HepG2 (cell line): ENCODE results near the gene TMPRSS7. TPM values are rescaled to one million over a fixed set of nuclear protein-coding genes. Genes with fewer than 3 reads are reported as not detected.

Experiments used
- ARID5B ChIP-seq: IDR thresholded peaks from 2 replicates; pipeline ENCODE4 v1.4.0; 2020; ENCODE audit warnings: mild to moderate bottlenecking, missing genetic modification reagents
- ATF3 ChIP-seq: sonication (generic); formaldehyde crosslinking; IDR thresholded peaks from 2 replicates; pipeline ENCODE4 v1.4.0; 2020; ENCODE audit warnings: missing genetic modification reagents
- EP300 ChIP-seq, 3 experiments: sonication (generic) in 1 of 3; formaldehyde crosslinking in 1 of 3; IDR thresholded peaks; 2 replicates each; pipeline versions ENCODE4 v1.5.1 to v1.6.1; 2011 to 2020; ENCODE audit warnings: low read depth in 2 of 3, low read length in 2 of 3, borderline replicate concordance in 1 of 3, improper control_type of control experiment in 1 of 3, mild to moderate bottlenecking in 1 of 3, missing genetic modification reagents in 1 of 3, moderate library complexity in 1 of 3
- FOSL2 ChIP-seq: sonication (generic); formaldehyde crosslinking; IDR thresholded peaks from 2 replicates; pipeline ENCODE4 v1.4.0; 2020; ENCODE audit warnings: missing genetic modification reagents
- MAX ChIP-seq: IDR thresholded peaks from 2 replicates; pipeline ENCODE4 v1.6.1; 2012; ENCODE audit warnings: inconsistent platforms
- MEF2D ChIP-seq: sonication (generic); formaldehyde crosslinking; IDR thresholded peaks from 2 replicates; pipeline ENCODE4 v1.5.1; 2020; ENCODE audit warnings: mild to moderate bottlenecking, missing genetic modification reagents
- MNT ChIP-seq: fragments of 450-650 bp; IDR thresholded peaks from 2 replicates; pipeline ENCODE4 v1.6.1; 2016
- RXRB ChIP-seq: IDR thresholded peaks from 2 replicates; pipeline ENCODE4 v1.6.1; 2016; ENCODE audit warnings: borderline replicate concordance, missing genetic modification reagents, missing compliant biosample characterization
- SAP130 ChIP-seq: IDR thresholded peaks from 2 replicates; pipeline ENCODE4 v1.6.1; 2016; ENCODE audit warnings: low read depth
- SOX13 ChIP-seq, 3 experiments: fragments of 450-650 bp in 1 of 3; sonication (generic) in 1 of 3; formaldehyde crosslinking in 1 of 3; IDR thresholded peaks in 2 of 3; conservative IDR thresholded peaks in 1 of 3; 2 replicates each; pipeline versions ENCODE4 v1.5.0 to v1.6.1; 2016 to 2020; ENCODE audit warnings: antibody characterized with exemption in 1 of 3, mild to moderate bottlenecking in 1 of 3, missing compliant biosample characterization in 1 of 3, missing genetic modification reagents in 1 of 3, moderate library complexity in 1 of 3
- TCF7L2 ChIP-seq: IDR thresholded peaks from 2 replicates; pipeline ENCODE4 v1.6.1; 2011; ENCODE audit warnings: mild to moderate bottlenecking, low read depth, low read length, moderate library complexity
- TEAD3 ChIP-seq: optimal IDR thresholded peaks from 2 replicates; pipeline ENCODE3; 2016; ENCODE audit warnings: borderline replicate concordance
- ZBTB20 ChIP-seq: sonication (generic); formaldehyde crosslinking; IDR thresholded peaks from 2 replicates; pipeline ENCODE4 v1.8.1; 2023; ENCODE audit warnings: missing genetic modification reagents, low read depth, mild to moderate bottlenecking, borderline replicate concordance
- ZFP90 ChIP-seq: sonication (generic); formaldehyde crosslinking; IDR thresholded peaks from 2 replicates; pipeline ENCODE4 v1.8.0; 2022; ENCODE audit warnings: missing genetic modification reagents, mild to moderate bottlenecking, inconsistent platforms, borderline replicate concordance
- ZNF7 ChIP-seq: IDR thresholded peaks from 2 replicates; pipeline ENCODE4 v1.6.1; 2016; ENCODE audit warnings: missing biosample characterization, missing genetic modification reagents
- polyA plus RNA-seq, 8 experiments: library from polyadenylated mRNA; depleted of rRNA in 3 of 8; stranded (reverse) in 7 of 8; unstranded in 1 of 8; fragments of >200 nt; fragmentation: Illumina TruSeq in 4 of 8; extraction: Trizol in 4 of 8; gene quantifications; 2 replicates each; pipeline versions ENCODE4 v1.2.1 to v1.2.3, GENCODE V29; 2011 to 2016; ENCODE audit warnings: low read depth in 4 of 8, missing spikeins in 1 of 8, mixed read lengths in 1 of 8; ENCODE audit not compliant: insufficient read depth in 1 of 8
- total RNA-seq, 5 experiments: library from RNA; depleted of rRNA; stranded (reverse); fragments of >200 nt; fragmentation: Illumina TruSeq; extraction: Trizol; gene quantifications; 2 replicates each; pipeline ENCODE4 v1.2.3, GENCODE V29; 2016; ENCODE audit warnings: low read depth in 1 of 5
- TF ChIP-seq, protein P1 (sequence below): sonication (generic); IDR thresholded peaks from 2 replicates; pipeline ENCODE4 v1.6.1; 2016; ENCODE audit warnings: low read depth, borderline replicate concordance
- TF ChIP-seq, protein P2 (sequence below): sonication (generic); formaldehyde crosslinking; IDR thresholded peaks from 2 replicates; pipeline ENCODE4 v1.5.0; 2020; ENCODE audit warnings: mild to moderate bottlenecking, missing genetic modification reagents

Gene TMPRSS7
- total and polyA plus RNA-seq, 2 of the 13 experiments (the other 11 are each of a cell fraction or from before 2014, with no cell fraction given) = not detected

- 0 out of 2 replicates have a peak, but pooled peaks have one; percentile 29 for TF ChIP-seq MNT
- no peak for TF ChIP-seq SOX13 (IDR thresholded peaks at IDR 0.05)
- TF ChIP-seq SOX13 (CRISPR knock-in tag; conservative IDR thresholded peaks at IDR 0.05 in 1 of 2, IDR thresholded peaks at IDR 0.05 in 1 of 2) = peak in 1 of 2 experiments; percentile 43; a peak in 1 of 4 replicates
- TF ChIP-seq TCF7L2 = no peak
- TF ChIP-seq MAX = peak; percentile 38; the same call in 1 of the 2 replicates
- TF ChIP-seq, protein P1, sequence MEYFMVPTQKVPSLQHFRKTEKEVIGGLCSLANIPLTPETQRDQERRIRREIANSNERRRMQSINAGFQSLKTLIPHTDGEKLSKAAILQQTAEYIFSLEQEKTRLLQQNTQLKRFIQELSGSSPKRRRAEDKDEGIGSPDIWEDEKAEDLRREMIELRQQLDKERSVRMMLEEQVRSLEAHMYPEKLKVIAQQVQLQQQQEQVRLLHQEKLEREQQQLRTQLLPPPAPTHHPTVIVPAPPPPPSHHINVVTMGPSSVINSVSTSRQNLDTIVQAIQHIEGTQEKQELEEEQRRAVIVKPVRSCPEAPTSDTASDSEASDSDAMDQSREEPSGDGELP = peak; percentile 82; the same call in 1 of the 2 replicates
- TF ChIP-seq EP300 (IDR thresholded peaks at IDR 0.05; ENCODE audit: low read depth in 2 of 2, low read length in 2 of 2) = 0 out of 4 replicates have a peak, but pooled peaks of 1 of the 2 experiments have one; percentile 15
- TF ChIP-seq EP300 (CRISPR knock-in tag; IDR thresholded peaks at IDR 0.05; ENCODE audit: borderline replicate concordance) = no peak
- TF ChIP-seq RXRB (CRISPR knock-in tag) = peak; percentile 50; the same call in 1 of the 2 replicates
- TF ChIP-seq ARID5B (CRISPR knock-in tag) = peak; percentile 64
- peak; percentile 36 for TF ChIP-seq TEAD3 (CRISPR knock-in tag)
- peak; percentile 36; the same call in 1 of the 2 replicates for TF ChIP-seq ATF3
- TF ChIP-seq, protein P2, sequence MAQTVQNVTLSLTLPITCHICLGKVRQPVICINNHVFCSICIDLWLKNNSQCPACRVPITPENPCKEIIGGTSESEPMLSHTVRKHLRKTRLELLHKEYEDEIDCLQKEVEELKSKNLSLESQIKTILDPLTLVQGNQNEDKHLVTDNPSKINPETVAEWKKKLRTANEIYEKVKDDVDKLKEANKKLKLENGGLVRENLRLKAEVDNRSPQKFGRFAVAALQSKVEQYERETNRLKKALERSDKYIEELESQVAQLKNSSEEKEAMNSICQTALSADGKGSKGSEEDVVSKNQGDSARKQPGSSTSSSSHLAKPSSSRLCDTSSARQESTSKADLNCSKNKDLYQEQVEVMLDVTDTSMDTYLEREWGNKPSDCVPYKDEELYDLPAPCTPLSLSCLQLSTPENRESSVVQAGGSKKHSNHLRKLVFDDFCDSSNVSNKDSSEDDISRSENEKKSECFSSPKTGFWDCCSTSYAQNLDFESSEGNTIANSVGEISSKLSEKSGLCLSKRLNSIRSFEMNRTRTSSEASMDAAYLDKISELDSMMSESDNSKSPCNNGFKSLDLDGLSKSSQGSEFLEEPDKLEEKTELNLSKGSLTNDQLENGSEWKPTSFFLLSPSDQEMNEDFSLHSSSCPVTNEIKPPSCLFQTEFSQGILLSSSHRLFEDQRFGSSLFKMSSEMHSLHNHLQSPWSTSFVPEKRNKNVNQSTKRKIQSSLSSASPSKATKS (CRISPR knock-in tag) = no peak
- TF ChIP-seq SAP130 = peak; percentile 81
- TF ChIP-seq ZFP90 (CRISPR knock-in tag) = no peak
- peak; percentile 86; the same call in 1 of the 2 replicates for TF ChIP-seq ZBTB20
- peak; percentile 73; the same call in 1 of the 2 replicates for TF ChIP-seq ZNF7 (CRISPR knock-in tag)
- TF ChIP-seq FOSL2 (CRISPR knock-in tag) = peak; percentile 86
- no peak for TF ChIP-seq MEF2D (CRISPR knock-in tag)
Measured at GRCh38 chr3:112074616-112075497, 40.3 kb downstream of the TMPRSS7 start (continued).
